Measurements from ENCODE around the gene DOCK2.

DNA sequence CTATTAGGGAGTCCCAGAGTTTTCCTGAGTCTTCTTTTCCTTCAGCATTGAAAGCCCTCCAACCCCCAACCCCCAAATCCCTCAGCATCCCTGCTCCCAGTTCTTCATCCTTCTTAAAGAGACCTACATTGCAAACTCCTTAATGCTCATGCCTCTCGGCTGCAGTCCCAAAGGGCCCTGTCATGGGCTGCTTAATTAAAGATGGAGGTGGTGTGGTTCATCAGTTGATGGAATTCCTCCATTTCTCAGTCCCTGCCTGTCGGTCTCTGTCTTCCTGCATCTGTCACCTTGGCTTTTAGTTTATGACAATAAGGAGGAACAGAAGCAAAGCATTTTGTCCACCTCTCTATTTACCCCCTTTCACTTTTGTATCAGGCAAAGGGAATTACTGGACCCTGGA, 470.6 kb downstream of the DOCK2 start:
- TF ChIP-seq EZH2 (IDR thresholded peaks at IDR 0.05; ENCODE audit: low read length, unreplicated experiment), result no peak
- TF ChIP-seq CTCF (conservative IDR thresholded peaks at IDR 0.05; ENCODE audit: low read depth, low read length), result no peak
- no peak for TF ChIP-seq EZH2phosphoT487 (IDR thresholded peaks at IDR 0.05; ENCODE audit: borderline replicate concordance, low read length)

Data from PC-3 (cell line).